Right lung (tissue), 5 donors: ENCODE measurements around the gene ADGRD1. TPM values are rescaled to one million over a fixed set of nuclear protein-coding genes. Genes with fewer than 3 reads are reported as not detected.
"Not testable (repeated sequence)": the region's sequence is repeated elsewhere in the genome, so short reads cannot be mapped to it uniquely, and the experiment has no call there.

Experiments
- DNase-seq, 2 donors: peaks; one replicate each; pipeline ENCODE4 v3.0.0-alpha.2; 2013
- polyA plus RNA-seq, 5 donors: library from polyadenylated mRNA; unstranded; fragments of 120-200 nt; gene quantifications; one replicate each; pipeline versions ENCODE4 v1.2.1 to v1.2.3, GENCODE V29; 2013; ENCODE audit warnings: inconsistent platforms in 1 of 5, low replicate concordance in 1 of 5; ENCODE audit not compliant: insufficient read length in 5 of 5, insufficient read depth in 1 of 5

Gene ADGRD1
- polyA plus RNA-seq, 5 donors: 24.2 to 42.1 (median 29.2) TPM

- DNase-seq: no peak
Observed at GRCh38 chr12:130937063-130937462, 16.6 kb upstream of the ADGRD1 start.

DNA sequence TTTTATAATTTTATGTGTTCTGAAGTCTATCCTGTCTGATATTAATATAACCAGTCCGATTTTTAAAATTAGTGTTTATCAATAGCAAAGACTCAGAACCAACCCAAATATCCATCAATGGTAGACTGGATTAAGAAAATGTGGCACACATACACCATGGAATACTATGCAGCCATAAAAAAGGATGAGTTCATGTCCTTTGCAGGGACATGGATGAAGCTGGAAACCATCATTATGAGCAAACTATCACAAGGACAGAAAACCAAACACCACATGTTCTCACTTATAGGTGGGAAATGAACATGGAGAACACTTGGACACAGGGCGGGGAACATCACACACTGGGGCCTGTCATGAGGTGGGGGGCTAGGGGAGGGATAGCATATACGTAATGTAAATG lies 16.2 kb upstream of the ADGRD1 start:
- not testable (repeated sequence) for DNase-seq

DNA sequence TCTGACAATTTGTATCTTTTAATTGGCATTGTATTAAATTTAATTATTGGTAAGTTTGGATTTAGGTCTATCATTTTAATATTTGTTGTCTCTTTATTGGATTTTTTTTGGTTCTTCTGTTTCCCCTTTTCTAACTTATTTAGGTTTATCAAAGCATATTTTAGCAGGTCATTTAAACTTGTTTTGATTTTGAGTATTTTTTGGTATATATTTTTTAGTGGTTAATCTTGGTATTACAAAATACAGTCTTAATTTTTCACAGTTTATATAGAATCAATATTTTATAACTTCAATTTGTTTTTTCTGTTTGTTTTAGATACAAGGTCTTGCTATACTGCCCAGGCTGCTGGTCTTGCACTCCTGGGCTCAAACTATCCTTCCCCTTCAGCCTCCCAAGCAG lies 15.5 kb upstream of the ADGRD1 start:
- DNase-seq: no peak

GRCh38 chr12:130944878-130945277 lies 8.8 kb upstream of the ADGRD1 start:
- no peak for DNase-seq

- no peak for DNase-seq
Observed at GRCh38 chr12:130945786-130946492, 7.8 kb upstream of the ADGRD1 start.

DNA sequence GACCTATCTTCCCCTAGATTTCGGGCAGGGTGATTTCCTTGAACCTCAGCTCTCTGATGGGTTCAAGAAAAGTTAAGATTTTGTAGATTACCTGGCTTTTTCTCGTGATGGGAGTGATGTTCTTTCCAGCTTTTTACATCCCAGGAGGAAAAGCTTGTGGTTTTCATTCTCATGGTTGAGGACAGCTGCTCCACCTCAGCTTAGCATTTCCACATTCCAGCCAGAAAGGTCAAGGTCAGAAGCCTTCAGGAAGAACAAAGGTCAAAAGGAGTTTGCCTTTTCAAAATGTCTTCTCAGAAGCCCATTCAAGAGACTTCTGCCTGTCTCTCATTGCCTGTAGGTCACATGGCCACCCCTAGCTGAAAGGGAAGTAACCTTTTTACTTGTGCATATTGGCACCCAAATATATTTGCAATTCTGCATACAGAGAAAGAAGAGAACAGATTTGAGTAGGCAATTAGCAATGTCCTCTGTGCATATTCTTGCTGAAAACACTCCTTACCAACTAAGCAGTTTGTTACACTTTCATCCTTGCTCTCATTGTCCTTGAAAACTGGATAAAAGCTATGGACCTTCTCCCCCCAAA lies 6.6 kb upstream of the ADGRD1 start:
- no peak for DNase-seq

DNA sequence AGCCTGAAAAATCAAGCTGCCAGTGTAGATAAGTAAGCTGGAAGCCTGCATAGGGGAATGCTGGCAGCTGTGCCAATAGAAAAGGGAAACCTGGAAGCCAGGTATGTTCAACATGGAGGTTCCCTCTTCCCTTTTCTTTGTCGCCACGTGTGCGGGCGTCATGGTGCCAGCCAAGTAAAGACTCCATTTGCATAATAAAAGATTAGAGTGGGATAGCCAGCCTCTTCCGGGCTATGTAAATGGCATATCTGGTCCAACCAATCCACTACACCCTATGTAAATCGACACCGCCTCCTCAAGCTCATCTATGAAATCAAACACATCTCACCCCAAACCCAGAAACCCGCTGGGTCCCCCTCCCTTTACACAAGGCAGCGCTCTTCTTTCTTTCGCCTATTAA lies 5.6 kb upstream of the ADGRD1 start:
- DNase-seq: no peak

DNA sequence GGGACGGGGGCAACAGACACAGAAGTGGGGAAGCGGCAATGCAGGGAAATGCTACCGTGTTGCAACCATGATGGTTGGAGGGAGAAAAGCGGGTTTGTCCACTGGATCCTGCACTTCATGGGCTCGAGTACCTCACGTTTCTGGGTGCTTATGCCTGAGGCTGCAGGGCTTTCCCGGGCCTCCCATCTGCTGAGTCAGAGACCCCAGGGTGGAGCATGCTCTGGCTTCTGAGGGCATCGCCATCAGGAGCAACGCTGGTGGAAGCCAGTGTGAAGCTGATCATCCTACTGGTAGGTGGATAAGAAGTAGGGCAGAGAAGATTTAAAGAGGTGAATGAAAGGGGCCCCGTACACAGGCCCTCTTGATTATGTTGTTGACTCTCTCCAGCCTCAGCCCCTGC lies 5.0 kb upstream of the ADGRD1 start:
- no peak for DNase-seq

- DNase-seq: no peak
Observed at GRCh38 chr12:130949806-130950205, 3.9 kb upstream of the ADGRD1 start.

DNA sequence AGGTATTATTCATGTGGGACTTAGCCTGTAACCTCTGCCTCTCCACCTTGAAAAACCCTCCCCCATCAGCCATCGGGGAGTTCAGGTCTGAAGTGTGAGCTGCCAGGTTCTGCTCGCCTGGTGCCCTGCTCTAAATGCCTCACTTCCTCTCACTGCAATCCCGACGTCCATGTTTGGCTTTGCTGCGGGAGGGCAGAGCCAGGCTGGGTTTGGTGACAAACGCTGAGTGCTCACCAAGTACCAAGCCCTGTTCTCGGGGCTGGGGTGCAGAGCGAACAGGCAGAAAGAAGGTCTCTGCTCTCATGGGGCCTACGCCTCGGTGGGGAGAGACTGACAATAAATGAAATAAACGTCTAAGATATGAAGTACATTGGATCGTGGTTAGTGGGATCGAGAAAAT lies 2.1 kb upstream of the ADGRD1 start:
- DNase-seq: no peak

DNA sequence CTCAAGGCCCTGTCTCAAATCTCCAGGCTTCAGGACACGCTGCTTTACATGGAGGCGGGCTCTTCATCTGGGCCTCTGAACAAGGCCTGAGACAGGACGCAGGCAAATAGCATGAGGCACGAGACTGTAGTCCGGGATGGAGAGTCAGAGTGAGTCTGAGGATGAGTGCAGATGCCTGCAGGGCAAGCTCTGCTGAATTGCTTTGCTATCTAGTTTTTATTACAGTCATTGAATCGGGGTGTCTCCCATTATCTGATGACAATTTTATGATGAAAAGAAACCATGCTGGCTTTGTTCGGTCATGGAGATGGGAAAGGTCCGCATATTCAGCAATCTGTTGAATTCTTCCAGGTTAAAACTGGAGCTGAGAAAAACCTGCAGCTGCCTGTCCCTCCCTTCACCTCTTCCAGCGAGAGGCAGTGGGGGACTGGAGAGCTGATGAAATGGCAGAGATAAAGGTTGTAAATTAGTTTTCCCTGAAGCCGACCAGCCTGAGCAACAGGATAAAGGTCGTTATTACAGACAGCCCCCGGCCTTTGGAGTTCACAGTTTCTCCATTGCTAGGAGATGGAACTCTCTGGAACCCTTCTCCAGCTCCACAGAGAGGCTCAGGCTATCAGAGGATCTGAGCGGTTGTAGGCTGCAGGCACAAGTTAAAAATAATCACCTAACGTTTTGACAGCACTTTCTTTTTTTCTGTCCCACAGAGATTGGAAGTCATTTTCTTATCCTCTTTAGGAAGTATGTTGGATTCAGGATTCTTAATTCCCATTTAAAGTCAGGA lies 1.3 kb upstream of the ADGRD1 start:
- DNase-seq: no peak

DNA sequence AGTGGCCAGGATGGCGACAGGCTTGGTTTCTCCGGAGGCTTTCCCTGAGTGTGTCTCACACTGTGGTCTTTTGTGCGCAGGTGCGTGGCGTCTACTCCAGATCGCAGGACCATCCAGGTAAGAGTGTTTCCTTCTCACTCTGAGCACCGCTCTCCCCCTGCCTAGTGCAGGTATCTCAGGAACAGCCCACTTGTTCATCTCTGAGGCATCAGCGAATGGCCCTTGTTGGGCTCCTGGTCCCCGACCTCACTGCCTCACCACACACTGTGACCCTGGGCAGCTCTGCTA lies 781 bp downstream of the ADGRD1 start:
- no peak for DNase-seq

GRCh38 chr12:130955238-130955816 lies 1.6 kb downstream of the ADGRD1 start:
- no peak for DNase-seq

DNA sequence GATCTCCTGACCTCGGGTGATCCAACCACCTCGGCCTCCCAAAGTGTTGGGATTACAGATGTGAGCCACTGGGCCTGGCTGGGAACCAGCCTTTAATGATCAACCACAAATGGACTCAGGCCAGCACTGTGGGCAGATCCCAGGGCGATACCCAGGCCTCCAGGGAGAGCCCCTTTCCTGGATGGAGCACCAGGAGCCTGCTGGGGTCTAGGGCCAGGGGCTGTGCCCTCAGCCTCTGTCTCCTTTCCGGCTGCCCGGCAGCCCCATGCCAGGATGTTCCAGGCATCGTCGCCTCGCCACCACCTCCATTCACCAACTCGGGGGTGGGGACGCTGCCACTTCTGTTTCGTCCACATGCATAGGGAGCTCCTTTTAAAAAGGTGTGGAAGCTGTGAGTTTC lies 2.3 kb downstream of the ADGRD1 start:
- DNase-seq: no peak

DNA sequence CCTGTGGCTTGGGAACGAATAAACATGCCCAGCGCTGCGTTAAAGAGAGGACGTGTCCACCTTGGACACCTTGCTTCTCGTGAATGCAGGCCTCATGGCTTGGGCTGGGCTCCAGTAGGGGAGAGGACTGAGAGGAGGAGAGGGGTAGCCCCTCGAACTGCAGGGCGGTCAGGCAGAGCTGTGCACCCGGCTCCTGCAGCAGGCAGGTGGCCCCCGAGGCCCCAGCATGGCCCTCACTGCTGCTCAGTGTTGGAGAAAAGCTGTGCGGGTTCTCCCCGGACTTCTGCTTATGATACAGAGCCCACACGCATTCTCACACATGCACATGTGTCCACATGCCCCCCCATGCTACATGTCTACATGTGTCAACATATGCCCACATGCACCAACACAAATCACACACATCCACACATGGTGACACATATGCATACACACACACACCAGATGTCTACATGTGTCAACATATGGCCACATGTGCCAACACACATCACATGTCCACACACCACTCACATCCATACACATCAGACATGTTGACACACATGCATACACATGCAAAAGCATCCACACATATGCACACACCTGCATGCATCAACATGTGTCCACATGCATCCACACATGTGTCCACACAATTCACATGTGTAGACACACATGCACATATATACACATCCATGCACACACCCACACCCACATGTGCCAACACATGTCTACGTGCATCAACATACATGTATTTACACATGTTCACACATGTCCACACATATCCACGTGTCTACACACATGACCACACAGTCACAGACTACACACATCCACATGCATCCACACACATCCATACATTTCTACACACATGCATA lies 3.0 kb downstream of the ADGRD1 start:
- DNase-seq: no peak

GRCh38 chr12:130957304-130957621 lies 3.6 kb downstream of the ADGRD1 start:
- DNase-seq: no peak

GRCh38 chr12:130958557-130959140 lies 4.9 kb downstream of the ADGRD1 start:
- DNase-seq: no peak

DNA sequence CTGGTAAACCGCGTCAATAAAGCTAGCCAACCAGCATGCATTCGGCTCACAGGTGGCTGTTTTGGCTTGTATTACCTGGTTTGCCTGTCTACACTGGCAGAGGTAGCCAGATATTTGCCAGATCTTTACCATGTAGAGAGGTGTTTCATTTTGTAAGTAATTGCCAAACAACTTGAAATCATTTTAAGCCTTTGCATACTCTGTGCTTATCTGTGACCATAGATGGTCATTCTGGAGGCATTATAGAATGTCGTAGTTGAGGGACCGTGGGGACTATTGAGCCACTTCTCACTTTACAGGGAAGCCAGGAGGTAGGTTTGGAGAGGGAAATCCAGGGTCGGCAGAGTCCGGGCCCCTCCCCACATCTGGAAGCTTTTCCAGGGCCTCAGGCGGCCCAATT lies 5.9 kb downstream of the ADGRD1 start:
- no peak for DNase-seq

GRCh38 chr12:130960058-130960457 lies 6.4 kb downstream of the ADGRD1 start:
- no peak for DNase-seq

DNA sequence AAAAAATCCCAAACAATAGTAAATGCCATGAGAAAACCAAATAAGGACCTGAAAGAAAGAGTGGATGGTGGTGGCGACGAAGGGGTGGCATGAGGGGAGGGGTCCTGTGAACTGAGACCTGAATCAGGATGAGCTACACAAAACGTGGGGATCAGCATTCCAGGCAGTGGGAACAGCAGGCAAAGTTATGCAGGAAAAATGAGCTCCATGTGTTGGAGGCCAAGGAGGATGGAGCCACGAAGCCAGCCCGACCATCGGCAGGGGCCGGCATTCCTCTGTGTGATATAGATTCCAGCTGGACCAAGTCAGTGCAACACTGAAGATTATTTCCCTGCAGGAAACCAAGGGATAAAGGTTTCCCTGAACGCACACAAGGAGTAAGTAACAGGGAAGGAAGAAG lies 7.1 kb downstream of the ADGRD1 start:
- DNase-seq: no peak

- no peak for DNase-seq
Observed at GRCh38 chr12:130961921-130962451, 8.3 kb downstream of the ADGRD1 start.

GRCh38 chr12:130965214-130965613 lies 11.5 kb downstream of the ADGRD1 start:
- no peak for DNase-seq
